ENCODE data around the gene GGT6.
"Not testable (repeated sequence)": the region's sequence is repeated elsewhere in the genome, so short reads cannot be mapped to it uniquely, and the experiment has no call there.

Gene GGT6

DNA sequence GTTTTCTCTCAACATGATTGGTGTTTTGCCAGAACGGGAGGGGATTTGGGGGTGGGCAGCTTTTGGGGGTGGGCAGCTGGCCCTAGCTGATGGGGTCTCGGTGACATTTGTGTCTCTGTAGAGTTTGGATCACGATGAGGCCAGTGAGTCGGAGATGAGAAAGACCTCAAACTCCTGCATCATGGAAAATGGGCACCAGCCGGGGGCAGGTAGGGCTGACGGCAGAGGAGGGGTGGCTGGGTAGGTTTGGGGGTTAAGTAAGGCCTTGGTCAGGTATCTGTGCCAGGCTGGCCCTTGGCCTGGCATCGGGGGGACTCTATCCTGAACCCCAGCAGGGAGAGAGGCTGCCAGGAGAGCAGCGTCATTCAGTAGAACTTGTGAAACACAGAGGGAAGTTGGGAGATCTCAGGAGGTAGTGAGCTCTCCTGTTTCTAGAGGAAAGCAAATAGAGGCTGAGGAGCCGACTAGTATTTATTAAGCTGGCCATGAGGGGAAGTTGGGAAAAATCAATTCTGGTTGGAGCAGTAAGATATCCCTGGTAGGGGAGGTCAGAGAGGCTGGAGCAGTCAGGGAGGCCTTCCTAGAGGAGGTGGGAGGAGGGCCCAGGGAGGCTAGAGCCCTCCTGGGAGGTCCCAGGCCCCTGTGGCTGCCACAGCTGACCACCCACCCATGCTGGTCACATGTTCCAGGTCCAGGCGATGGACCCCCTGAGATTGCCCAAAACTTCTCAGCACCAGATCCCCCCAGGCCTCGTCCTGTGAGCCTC is 32.0 kb upstream of the GGT6 start:
- DNase-seq (ENCODE audit: low spot score) = no peak

DNA sequence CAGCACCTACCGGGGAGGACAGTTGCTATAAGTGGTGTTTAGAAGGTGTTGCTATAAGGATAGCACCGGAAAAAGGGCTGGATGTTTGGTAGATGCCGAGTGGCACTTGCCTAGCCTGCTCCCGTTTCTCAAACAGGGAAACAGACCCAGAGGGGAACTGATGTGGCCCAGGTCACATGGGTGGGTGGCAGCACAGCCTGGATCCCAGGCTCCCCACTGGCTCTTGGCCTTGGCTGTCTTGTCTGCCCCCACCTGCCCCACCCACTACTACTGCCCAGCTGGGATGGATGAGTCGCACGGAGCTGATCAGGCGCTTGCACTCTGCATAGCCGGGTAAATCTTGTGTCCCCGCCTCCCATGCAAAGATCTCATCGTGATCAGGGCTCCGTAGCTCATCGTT is 31.2 kb upstream of the GGT6 start:
- no peak for DNase-seq (ENCODE audit: low spot score)

DNA sequence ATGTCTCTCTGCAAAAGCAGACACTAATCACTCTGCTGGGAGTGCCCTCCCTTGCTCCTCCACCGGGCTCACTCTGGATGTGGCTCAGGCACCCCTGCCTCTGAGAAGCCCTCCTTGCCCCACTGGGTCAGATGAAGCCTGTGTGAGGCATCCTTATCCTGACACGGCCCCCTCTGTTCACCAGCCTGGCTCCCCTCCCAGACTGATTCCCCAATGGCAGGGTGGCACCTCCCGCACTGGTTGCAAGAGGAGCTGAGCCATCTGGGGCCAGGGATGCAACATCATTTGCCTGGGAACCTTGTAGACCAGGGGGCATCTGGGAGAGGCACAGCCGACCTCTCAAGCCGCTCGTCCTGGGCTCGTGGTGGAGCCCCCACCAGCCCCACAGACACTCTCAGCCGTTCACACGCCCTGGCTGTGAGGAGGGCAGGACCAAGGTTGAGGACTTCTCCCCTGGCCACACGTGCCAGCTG is 30.6 kb upstream of the GGT6 start:
- DNase-seq (ENCODE audit: low spot score) = no peak

DNA sequence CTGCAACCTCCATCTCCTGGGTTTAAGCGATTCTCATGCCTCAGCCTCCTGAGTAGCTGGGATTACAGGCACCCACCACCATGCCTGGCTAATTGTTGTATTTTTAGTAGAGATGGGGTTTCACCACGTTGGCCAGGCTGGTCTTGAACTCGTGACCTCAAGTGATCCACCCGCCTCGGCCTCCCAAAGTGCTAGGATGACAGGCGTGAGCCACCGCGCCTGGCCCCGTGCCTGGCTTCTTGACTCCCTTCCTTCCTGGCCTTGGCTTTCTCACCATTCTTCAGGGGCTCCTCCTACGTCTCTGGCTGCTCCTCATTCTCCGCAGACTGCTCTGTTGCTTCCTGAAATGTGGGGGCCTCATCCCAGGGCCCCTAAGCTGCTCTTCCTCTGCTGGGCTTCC is 29.7 kb upstream of the GGT6 start:
- not testable (repeated sequence) for DNase-seq (ENCODE audit: low spot score)

DNA sequence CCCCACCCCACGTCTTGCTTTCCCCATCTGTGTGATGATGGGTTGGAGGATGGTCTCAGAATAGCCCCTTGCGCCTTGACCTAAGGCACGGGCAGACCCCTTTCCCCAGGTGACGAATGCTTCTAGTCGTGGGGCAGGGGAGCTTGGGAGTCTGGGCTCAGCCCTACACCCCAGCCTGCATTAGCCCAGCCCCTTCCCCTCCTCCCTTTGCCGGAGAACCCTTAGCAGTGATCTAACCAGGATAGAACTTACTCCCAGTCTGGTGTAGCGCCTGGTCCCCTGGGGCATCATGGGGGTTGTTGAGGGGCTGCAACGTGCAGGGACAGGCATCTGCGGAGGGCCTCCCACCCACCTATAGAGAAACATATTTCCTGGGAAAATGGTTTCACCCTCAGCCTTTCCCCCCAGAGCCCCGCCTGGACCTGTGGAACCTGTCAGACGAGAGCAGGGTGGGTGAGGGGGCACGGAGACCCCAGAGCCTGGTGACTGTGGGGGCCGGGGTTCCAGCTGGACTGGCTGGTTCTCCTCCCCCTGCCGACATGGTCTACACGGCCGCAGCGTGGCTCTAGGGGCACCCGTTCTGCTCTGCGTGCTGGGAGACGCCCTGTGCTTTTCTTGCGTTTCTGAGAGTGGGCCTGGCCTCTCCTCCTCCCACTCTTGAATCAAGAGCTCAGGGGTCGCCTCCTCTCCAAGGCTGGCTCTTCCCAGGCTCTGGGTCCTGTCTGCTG is 28.7 kb upstream of the GGT6 start:
- DNase-seq (ENCODE audit: low spot score) = no peak

DNA sequence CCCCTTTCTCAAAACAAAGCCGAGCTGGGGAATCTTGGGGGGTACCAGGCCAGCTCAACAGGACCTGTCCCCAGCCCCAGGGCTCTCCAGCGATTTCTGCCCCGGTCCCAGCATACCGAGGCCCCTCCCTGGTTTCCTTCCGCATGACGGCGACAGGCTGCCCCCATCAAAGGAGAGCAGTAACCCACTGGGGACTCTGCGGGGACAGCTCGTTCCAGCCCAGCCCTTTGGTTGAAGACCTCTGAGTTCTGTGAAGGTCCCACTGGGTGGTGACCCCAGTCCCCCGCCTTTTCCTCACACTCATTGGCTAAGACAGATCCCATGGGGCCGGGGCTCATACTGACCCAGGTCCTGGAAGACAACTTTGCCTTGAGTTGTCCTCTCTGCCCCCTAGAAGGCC is 28.0 kb upstream of the GGT6 start:
- DNase-seq (ENCODE audit: low spot score) = no peak

DNA sequence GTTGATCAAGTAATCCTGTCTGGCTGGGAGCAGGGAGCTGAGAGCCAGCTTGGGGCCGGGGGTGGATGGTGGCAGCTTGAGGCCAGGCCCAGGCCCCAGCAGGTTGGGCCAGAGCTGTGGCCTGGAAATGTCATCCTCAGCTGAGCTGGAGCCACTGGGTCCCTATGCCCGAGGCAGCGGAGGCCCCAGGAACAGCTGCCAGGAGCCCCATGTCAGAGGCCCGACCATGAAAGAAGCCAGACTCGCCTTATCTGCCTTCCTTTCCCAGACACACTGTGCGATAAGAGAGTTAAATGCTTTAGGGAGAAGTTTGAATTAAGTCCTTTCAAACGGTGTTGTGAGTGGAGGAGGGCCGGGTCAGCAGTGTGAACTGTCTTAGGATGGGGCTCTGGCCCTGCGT is 27.4 kb upstream of the GGT6 start:
- no peak for DNase-seq (ENCODE audit: low spot score)

DNA sequence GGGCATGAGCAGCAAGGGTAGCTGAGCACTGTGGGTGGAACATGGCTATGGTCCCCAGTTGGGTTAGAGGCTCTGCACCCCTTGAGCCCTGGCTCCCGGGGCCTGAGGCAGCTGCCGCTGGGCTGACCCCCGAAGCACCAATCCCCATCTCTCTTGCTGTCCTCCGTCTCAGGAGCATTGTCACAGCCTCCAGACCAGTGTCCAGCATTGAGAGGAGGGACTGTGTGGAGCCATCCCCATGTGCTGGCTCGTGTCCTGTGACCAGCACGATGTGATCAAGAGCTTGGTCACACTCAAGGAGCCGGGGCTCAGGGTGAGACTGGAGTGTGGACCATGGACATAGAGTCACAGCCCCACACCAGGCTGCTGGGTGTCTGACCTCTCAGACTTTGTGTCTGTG is 26.8 kb upstream of the GGT6 start:
- no peak for DNase-seq (ENCODE audit: low spot score)

DNA sequence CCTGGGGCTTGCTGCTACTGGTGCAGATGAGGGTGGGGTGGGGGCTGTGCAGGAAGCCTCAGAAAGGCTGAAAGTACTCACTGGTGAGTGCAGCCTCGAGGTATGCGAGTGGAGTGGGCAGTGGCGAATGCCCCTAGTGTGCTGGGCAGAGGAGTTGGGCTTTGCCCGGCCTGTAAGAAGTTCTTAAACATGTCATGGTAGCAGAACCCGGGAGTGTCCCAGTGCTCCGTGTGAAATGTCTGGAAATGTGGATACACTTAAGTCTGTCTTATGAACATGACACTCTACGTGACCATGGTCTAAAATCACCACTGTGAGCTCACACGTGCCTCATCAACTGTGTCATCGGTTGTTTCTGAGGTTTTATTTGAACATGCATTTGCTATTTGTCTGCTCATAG is 25.7 kb upstream of the GGT6 start:
- no peak for DNase-seq (ENCODE audit: low spot score)

DNA sequence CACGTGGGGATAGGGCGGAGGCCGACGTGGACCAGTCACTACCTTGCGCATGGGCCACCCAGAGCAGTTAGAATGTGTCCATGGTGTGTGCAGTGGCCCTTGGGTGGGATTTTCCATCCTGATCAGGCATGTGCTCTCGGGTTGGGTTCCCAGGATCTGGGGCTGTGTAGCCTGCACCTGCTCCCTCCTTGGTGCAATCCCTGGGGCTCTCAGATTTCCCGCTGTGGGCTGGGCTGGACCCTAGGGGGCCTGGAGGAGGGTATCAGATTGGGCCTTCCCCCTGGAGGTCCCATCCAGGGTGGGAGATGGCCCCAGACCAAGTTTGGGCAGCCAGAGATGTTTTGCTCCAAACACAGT is 25.2 kb upstream of the GGT6 start:
- no peak for DNase-seq (ENCODE audit: low spot score)

DNA sequence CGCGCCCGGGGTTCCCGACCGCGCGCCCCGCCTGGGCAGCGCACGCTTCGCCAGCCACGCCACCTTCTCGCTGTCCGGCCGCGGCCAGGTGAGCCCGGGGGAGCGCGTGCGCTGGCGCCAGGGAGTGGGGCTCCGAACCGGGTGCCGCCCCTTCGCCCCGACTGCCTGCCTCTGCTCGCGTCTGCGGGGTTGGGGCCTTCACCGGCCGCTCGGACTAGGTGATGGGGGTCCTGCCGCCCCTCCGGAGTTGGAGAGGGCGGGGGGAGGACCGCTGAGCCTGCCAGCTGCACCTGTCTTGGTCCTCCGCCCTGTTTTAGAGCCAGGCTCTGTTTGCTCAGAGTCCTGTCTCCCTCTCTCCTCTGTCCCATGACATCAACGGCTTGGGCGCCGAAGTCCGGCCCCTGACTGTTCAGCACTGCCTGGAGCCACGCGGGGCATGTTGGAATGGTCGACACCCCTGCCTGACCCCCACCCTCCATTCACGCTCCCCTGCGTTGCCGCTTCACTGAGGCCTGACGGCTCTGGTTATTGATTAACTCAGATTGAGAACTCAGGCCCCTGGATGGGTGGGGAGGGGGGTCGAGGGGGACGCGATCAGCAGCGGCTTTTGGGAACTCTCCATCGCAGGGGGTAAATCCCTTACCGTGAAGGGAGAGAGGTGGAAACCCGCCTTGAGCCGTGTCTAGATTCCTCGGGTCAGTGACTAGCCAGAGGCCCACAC is 24.7 kb upstream of the GGT6 start:
- no peak for DNase-seq (ENCODE audit: low spot score)

DNA sequence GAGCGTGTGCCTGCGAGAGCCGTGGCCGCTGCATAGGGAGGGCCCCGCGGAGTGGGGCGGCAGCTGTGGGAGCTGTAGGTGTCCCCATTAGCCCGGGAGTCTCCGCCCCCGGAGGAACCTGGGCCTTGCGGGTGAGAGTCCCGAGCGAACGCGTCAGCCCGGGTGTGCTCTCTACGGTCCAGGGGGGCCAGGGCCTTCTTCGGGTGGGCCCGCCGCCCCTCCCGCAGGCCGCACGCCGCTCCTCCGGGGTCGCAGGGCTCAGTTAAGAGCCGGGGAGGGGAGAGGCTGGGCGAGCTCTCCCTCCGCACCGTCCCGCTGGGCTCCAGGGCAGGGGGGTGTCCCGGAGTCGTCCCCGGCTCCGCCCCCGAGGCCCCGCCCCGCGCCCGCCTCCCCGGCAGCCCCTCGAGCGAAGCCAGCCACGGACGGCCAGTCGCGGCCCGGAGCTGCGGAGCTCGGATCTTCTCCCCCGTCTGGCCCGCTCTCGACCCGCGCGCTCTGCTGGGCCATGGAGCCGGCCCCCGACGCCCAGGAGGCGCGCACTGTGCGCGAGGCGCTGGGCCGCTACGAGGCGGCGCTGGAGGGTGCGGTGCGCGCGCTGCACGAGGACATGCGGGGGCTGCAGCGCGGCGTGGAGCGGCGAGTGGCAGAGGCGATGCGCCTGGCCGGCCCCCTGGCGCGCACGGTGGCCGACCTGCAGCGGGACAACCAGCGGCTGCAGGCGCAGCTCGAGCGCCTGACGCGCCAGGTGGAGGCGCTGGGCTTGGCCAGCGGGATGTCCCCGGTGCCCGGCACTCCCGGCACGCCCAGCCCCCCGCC is 23.9 kb upstream of the GGT6 start, which contains the start of gene SMTNL2:
SMTNL2 (plus strand) TSS at position 429 of the 816 bp plus-strand sequence; CDS start at position 506, 77 bp downstream.
- no peak for DNase-seq (ENCODE audit: low spot score)

DNA sequence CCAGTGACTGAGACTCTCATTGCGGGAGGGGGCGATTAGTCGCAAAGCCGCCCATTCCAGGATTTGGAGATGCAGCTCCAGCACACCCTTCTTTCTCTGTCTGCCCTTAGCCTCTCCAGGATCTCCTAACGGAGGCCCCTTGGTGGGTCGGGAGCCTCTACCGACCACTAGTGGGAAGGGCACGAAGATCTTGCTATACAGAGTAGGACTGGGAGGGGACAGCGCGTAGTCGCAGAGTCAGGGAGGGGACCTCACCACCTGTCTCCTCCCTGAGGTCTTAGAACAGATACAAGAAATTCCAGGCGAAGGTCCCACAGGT is 23.4 kb upstream of the GGT6 start:
- DNase-seq (ENCODE audit: low spot score) = no peak

DNA sequence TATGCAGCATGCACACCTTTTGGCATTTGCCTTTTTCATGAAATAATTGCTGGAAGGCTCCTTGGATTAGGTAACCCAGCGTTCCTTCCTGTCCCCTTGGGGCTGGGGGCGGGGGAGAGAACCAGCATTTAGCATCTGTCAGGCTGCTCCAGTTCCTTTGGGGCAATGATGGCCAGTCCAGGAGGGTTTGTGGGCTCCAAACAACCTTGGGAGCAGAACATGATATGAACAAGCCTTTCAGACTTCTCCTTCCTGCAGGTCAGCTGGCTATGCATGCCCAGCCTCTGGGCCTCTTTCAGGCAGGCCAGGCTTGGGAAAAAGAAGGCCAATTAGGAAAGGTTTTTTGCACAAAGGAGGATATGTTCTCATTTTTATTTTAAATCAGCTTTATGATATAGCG is 22.8 kb upstream of the GGT6 start:
- no peak for DNase-seq (ENCODE audit: low spot score)

DNA sequence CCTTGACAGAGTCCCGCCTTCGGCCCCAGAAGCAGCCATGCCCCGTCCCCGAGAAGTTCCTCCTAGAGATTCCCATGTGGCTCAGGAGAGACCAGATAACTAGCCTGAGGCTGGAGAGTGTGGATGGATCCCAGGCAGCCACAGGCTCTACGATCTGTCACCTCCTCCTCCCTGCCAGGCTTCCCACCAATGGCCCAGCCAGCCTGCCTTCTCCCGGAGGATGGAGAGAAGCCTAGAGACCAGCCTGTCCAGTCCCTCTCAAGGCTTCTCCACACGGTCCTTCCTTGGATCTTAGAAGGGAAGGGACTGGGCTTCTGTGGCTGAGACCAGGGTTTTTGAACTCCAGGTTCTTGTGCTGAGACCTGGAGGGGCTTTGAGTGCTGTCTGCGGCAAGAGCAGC is 22.3 kb upstream of the GGT6 start:
- DNase-seq (ENCODE audit: low spot score) = no peak

DNA sequence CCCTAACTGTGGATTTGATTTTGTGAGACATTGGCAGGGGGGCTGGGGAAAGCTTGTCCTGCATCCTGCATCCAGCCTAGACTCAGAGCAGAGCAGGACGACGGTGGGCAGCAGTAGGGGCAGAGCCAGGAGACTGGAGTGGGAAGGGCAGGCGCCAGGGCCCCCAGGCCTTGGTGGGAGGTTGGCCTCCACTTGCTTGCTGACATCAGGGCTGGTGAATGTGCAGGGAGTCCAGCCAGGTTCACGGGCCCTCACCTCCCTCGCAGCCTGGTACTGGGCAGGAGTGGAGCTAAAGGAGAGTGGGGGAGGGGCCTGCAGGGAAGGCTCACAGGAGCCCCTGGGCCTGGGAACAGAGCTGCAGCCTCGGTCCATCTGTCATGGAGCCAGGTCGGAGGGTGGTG is 21.7 kb upstream of the GGT6 start:
- no peak for DNase-seq (ENCODE audit: low spot score)

DNA sequence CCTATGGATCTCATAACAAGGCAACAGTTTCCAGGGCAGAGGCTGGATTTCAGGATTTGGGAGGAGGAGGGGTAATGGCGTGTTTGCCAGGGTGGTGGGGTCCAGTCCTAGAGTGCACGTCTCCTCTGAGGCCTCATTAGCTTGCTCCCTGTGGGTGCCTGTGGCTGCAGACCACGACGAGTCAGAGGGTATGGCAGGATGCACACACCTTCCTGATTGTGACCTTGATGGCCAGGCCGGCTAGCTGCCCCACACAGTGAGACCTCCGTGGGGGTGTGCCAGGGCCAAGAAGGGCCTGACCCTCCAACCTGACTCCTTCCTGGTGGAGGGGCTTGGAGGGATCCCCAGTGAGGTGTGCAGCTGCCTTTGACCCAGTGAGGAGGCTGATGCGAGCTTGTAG is 19.9 kb upstream of the GGT6 start:
- DNase-seq (ENCODE audit: low spot score) = no peak

DNA sequence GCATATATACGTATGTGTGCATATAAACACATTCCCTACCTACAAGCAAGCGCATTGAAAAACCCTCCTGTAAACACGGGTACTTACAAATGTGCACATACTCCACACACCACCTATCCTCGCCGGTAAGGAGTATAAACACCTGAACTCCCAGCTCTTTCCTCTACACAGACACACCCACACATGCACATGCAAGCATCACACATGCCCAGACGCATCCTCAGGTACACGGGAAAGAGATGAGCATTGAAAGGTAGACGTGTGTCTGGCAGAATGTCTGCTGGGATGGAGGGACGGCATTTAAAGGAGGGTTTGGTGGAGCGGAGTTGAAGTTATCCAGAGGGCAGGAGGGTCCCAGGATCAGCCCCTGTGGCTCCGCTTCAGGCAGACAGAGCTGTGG is 19.3 kb upstream of the GGT6 start:
- no peak for DNase-seq (ENCODE audit: low spot score)

DNA sequence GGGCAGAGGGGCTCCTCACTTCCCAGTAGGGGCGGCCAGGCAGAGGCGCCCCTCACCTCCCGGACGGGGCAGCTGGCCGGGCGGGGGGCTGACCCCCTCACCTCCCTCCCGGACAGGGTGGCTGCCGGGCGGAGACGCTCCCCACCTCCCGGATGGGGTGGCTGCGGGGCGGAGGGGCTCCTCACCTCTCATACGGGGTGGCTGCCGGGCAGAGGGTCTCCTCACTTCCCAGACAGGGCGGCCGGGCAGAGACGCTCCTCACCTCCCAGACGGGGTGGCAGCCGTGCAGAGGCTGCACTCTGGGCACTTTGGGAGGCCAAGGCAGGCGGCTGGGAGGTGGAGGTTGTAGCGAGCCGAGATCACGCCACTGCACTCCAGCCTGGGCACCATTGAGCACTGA is 18.0 kb upstream of the GGT6 start:
- DNase-seq (ENCODE audit: low spot score) = not testable (repeated sequence)

DNA sequence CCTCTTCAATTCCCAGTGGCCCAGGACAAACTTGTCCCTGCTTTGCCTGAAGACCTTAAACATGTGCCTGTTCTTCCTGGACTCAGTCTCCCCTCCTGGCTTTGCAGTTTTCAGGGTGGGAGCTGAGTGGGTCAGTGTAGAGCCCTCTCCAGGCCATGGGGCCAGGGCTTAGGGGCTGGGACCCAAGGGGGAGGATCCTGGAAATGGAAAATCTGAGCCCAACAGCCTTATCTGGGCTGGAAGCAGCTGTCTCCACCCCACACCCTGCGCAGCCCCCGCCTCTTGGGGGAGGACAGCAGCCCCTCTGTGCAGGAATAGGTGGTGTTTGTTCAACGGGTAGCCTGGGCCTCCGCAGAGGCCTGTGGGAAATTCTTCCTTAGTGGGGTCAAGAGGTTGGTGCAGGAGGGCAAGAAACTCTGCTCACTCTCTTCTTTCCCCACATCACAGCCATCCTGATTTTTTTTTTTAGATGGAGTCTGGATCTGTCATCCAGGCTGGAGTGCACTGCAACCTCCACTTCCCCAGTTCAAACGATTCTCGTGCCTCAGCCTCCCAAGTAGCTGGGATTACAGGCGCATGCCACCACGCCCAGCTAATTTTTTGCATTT is 17.1 kb upstream of the GGT6 start:
- no peak for DNase-seq (ENCODE audit: low spot score)

DNA sequence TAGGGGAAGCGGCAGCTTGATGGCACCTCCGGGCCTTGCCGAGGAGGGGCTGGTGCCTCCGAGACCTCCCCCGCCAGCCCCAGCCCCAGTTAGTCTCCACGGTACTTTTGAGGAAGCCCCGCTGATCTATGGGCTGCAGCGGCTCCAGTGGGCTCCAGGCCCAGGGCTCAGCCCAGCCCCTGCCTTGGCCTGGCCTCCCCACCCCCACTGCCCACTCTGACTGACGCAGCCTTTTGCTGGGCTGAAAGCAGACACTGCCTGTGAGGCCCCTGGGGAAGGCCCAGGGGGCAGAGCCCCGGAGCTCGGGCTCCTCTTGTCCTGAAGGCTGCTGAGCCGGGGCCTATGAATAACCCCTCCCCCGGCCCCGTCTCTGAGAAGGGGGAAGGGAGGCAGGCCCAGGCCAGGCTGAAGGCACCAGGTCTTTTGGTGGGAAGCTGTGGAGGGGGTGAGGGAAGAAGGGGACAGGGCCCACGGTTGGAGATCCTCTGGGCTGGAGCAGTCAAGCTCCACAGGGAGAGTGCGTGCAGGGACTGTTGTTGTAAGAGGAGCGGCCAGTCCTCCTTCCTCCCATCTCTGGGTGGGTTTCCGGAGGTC is 16.4 kb upstream of the GGT6 start:
- no peak for DNase-seq (ENCODE audit: low spot score)

Measured in putamen (tissue), 1 donor.